K562 (cell line): ENCODE measurements around the gene QRICH1. TPM values are rescaled to one million over a fixed set of nuclear protein-coding genes. Genes with fewer than 3 reads are reported as not detected.

Source experiments
- ATAC-seq: fragments of 200-7000 bp; cut with Tn5 transposase; 3 replicates; pipeline ENCODE4 v1.9.1; 2020; ENCODE audit warnings: moderate library complexity
- BruUV-seq: library from RNA; stranded (reverse); fragments of 400-500 nt; replicated peaks from 2 replicates; lab custom pipeline; 2021; lab: Mats Ljungman, UMichigan
- CTCF ChIA-PET: fragments of 300-600 bp; formaldehyde crosslinking; extraction: SDS; loops from one replicate; lab custom pipeline; 2021; ENCODE audit warnings: low intra/inter-chr PET ratio; lab: Yijun Ruan, JAX
- POLR2A ChIA-PET: fragments of 300-600, 350-650 bp; sonication (Branson Sonifier 250); formaldehyde crosslinking; extraction: SDS; loops from one replicate; lab custom pipeline; 2021; ENCODE audit warnings: antibody characterized with exemption, inconsistent platforms; lab: Yijun Ruan, JAX
- DNase-seq, 4 experiments: peaks; one replicate each; pipeline versions ENCODE4 v3.0.0 to v3.0.0-alpha.2; 2011 to 2018; ENCODE audit warnings: low spot score in 3 of 4, mixed read lengths in 3 of 4; ENCODE audit errors: extremely low read depth in 1 of 4
- FAIRE-seq: peaks from 2 replicates; lab custom pipeline; 2011; peaks lifted over from hg19 to GRCh38; lab: Jason Lieb, UNC
- H2AFZ ChIP-seq: 2 replicates; pipeline ENCODE4 v1.6.0; 2011; ENCODE audit warnings: low read depth, low read length, control low read depth, inconsistent platforms
- H3K27ac ChIP-seq: fragments of 200-600 bp; 3 replicates; pipeline ENCODE4 v1.8.0; 2011; ENCODE audit warnings: low read depth, mild to moderate bottlenecking, control low read depth, inconsistent platforms, low read length, moderate library complexity, mixed read lengths; ENCODE audit errors: extremely low read depth
- H3K27me3 ChIP-seq, 2 experiments: fragments of 300-600 bp in 1 of 2; 2 replicates in 1 of 2; 3 replicates in 1 of 2; pipeline versions ENCODE4 v1.6.0 to v1.8.0; 2011; ENCODE audit warnings: inconsistent platforms in 2 of 2, low read length in 2 of 2, mild to moderate bottlenecking in 1 of 2, mixed read lengths in 1 of 2, moderate library complexity in 1 of 2; ENCODE audit not compliant: control insufficient read depth in 2 of 2, insufficient read depth in 2 of 2
- H3K36me3 ChIP-seq: fragments of 300-600 bp; 3 replicates; pipeline ENCODE4 v1.8.0; 2011; ENCODE audit warnings: mild to moderate bottlenecking, low read length, inconsistent platforms; ENCODE audit not compliant: control insufficient read depth, insufficient read depth
- H3K4me1 ChIP-seq, 2 experiments: fragments of 200-600 bp in 1 of 2; replicated peaks in 1 of 2; 2 replicates in 1 of 2; 3 replicates in 1 of 2; pipeline versions ENCODE4 v1.5.1 to v1.8.0; 2011; ENCODE audit warnings: inconsistent platforms in 2 of 2, low read length in 2 of 2, mild to moderate bottlenecking in 1 of 2, mixed read lengths in 1 of 2, moderate library complexity in 1 of 2; ENCODE audit not compliant: control insufficient read depth in 2 of 2, insufficient read depth in 2 of 2
- H3K4me2 ChIP-seq: 2 replicates; pipeline ENCODE4 v1.6.1; 2011; ENCODE audit warnings: low read length, control low read depth, inconsistent platforms, mixed read lengths; ENCODE audit not compliant: insufficient read depth
- H3K4me3 ChIP-seq: fragments of 200-600 bp; sonication (generic), shearing (Covaris generic); 2 replicates; pipeline ENCODE4 v1.5.1; 2016; ENCODE audit warnings: control low read depth, inconsistent platforms
- H3K79me2 ChIP-seq: fragments of 200-600 bp; 3 replicates; pipeline ENCODE4 v1.8.0; 2011; ENCODE audit warnings: low read length, inconsistent platforms; ENCODE audit not compliant: control insufficient read depth, insufficient read depth
- H3K9ac ChIP-seq, 2 experiments: 2 replicates each; pipeline versions ENCODE4 v1.6.0 to v1.6.1; 2011; ENCODE audit warnings: low read depth in 2 of 2, low read length in 2 of 2, control low read depth in 1 of 2, inconsistent platforms in 1 of 2, mild to moderate bottlenecking in 1 of 2, mixed read lengths in 1 of 2; ENCODE audit not compliant: insufficient read depth in 1 of 2
- H3K9me1 ChIP-seq: one replicate; pipeline ENCODE4 v1.6.0; 2011; ENCODE audit warnings: inconsistent platforms, mild to moderate bottlenecking, low read length, moderate library complexity; ENCODE audit not compliant: control insufficient read depth, insufficient read depth
- H3K9me3 ChIP-seq: replicated peaks from 2 replicates; pipeline ENCODE4 v1.5.1; 2011; ENCODE audit warnings: low read depth, low read length, inconsistent platforms; ENCODE audit not compliant: control insufficient read depth, insufficient read depth
- H4K20me1 ChIP-seq: replicated peaks from 2 replicates; pipeline ENCODE4 v1.6.1; 2011; ENCODE audit warnings: low read length, inconsistent platforms, mixed read lengths; ENCODE audit not compliant: control insufficient read depth, insufficient read depth
- CBFB ChIP-seq: sonication (generic); formaldehyde crosslinking; IDR thresholded peaks from 2 replicates; pipeline ENCODE4 v1.4.0; 2020; ENCODE audit warnings: mild to moderate bottlenecking, missing genetic modification reagents
- ELF2 ChIP-seq: fragments of 250-450 bp; sonication (Bioruptor Pico); IDR thresholded peaks from 2 replicates; pipeline ENCODE4 v1.5.0; 2021; ENCODE audit warnings: mild to moderate bottlenecking
- PRDM10 ChIP-seq: fragments of 450-650 bp; IDR thresholded peaks from 2 replicates; pipeline ENCODE4 v1.6.1; 2018; ENCODE audit not compliant: partially characterized antibody
- RBM39 ChIP-seq: fragments of 200-400 bp; formaldehyde crosslinking; optimal IDR thresholded peaks from 2 replicates; pipeline ENCODE3; 2018; ENCODE audit warnings: low read depth, low read length
- SAP30 ChIP-seq: fragments of 200-600 bp; sonication (generic); IDR thresholded peaks from 2 replicates; pipeline ENCODE4 v1.6.1; 2012; ENCODE audit warnings: borderline replicate concordance, low read depth, mild to moderate bottlenecking, moderate library complexity, low read length, control low read depth, inconsistent platforms; ENCODE audit not compliant: insufficient read depth, poor library complexity, severe bottlenecking
- WGBS: fragments of 100-300 bp; shearing (Covaris generic); methylation state at CpG from one replicate; pipeline ENCODE4 v1.1.6; 2016; ENCODE audit warnings: low coverage, mixed read lengths; ENCODE audit not compliant: insufficient coverage; ENCODE audit errors: missing lambda C conversion rate; 5-methylcytosine and 5-hydroxymethylcytosine counted together
- in situ Hi-C: fragments of 300-500 bp; cut with MboI; formaldehyde crosslinking; loops from 4 replicates; pipeline ENCODE4 v1.15.0; 2018; ENCODE audit warnings: inconsistent platforms, mixed read lengths
- intact Hi-C: fragments of 100-400 bp; cut with micrococcal nuclease; formaldehyde crosslinking; loops from 2 replicates; pipeline ENCODE4 v1.14.2; 2022
- polyA plus RNA-seq, 8 experiments: library from polyadenylated mRNA; depleted of rRNA in 4 of 8; stranded (reverse) in 5 of 8; unstranded in 3 of 8; fragments of >200 nt; fragmentation: Nextera tagmentation in 2 of 8; fragmentation: Illumina TruSeq in 1 of 8; extraction: Ambion mirVana in 2 of 8; extraction: Trizol in 1 of 8; gene quantifications; 2 replicates each; pipeline versions ENCODE4 v1.2.1 to v1.2.3, GENCODE V29; 2011 to 2014; ENCODE audit warnings: inconsistent platforms in 1 of 8, missing spikeins in 1 of 8
- total RNA-seq, 7 experiments: library from RNA; depleted of rRNA in 6 of 7; stranded (reverse); fragments of >200 nt in 6 of 7; fragmentation: Illumina TruSeq in 2 of 7; extraction: Trizol in 2 of 7; gene quantifications; 2 replicates each; pipeline versions ENCODE4 v1.2.1 to v1.2.3, GENCODE V29; 2011 to 2021; ENCODE audit warnings: low replicate concordance in 1 of 7

Gene QRICH1
- total and polyA plus RNA-seq, 9 of the 15 experiments (the other 6 are each of a cell fraction or from before 2014, with no cell fraction given): 20.1 to 99.2 (median 56.7) TPM

GRCh38 chr3:49017229-49017970, 76.5 kb downstream of the QRICH1 start:
- DNase-seq: peak in 3 of 4 experiments; percentile 37 to 63 (median 38)
- intact Hi-C loops: no loop called here
- FAIRE-seq: peak; percentile 42

More at GRCh38 chr3:49017229-49017970, 76.5 kb downstream of the QRICH1 start:
- BruUV-seq: no TSS peak
- H3K27ac ChIP-seq: peak overlapping the region; percentile 99
- H3K36me3 ChIP-seq: peaks cover 44% of the 10 kb centered on the region; the same call in 2 of the 3 replicates
- peak overlapping the region; percentile 63; the same call in 1 of the 2 replicates for H2AFZ ChIP-seq
- peak overlapping the region; percentile 74 for H3K4me3 ChIP-seq
- ChIA-PET CTCF (interaction anchor here (0.5 kb wide), 1 partner anchor 431 kb away, joined by 3 read pairs; no protein-coding TSS in a partner anchor), POLR2A (interaction anchor here (0.6 to 8.4 kb wide), 6 partner anchors 9 to 1265 kb away, joined by 3 to 104 read pairs (median 4); partner anchors contain the start of genes IMPDH2 and WDR6)
- H3K9me1 ChIP-seq: peaks cover 8% of the 10 kb centered on the region
- H3K4me2 ChIP-seq: peak overlapping the region; percentile 92
- no peaks in the 10 kb centered on the region for H3K27me3 ChIP-seq
- peak; percentile 74 for TF ChIP-seq PRDM10
- no peak for TF ChIP-seq ELF2 (CRISPR knock-in tag)
- no peak for TF ChIP-seq RBM39
- 0 out of 2 replicates have a peak, but pooled peaks have one; percentile 53 for TF ChIP-seq CBFB (CRISPR knock-in tag)
- peak; percentile 13 for TF ChIP-seq SAP30
- H3K9me3 ChIP-seq: no peaks in the 10 kb centered on the region
- H3K4me1 ChIP-seq: peaks cover 8 to 48% of the 10 kb centered on the region in 2 experiments; a peak in 4 of 5 replicates
- 11% methylated on average over 17 of the region's 23 CpGs for WGBS
- in situ Hi-C loops: no loop called here
- peak overlapping the region; percentile 50 to 91 for H3K9ac ChIP-seq
- peak; percentile 2; the same call in 1 of the 3 replicates for ATAC-seq
- peaks cover 54% of the 10 kb centered on the region for H3K79me2 ChIP-seq
- peaks cover 20% of the 10 kb centered on the region; the same call in 1 of the 2 replicates for H4K20me1 ChIP-seq
